IPS-NIHi7 (cell line): Measurements from ENCODE around the gene METTL16.
"Not testable (repeated sequence)": the region's sequence is repeated elsewhere in the genome, so short reads cannot be mapped to it uniquely, and the experiment has no call there.

Experiments used
- DNase-seq: peaks from one replicate; pipeline ENCODE4 v3.0.0; 2012; ENCODE audit warnings: mixed read lengths; ENCODE audit errors: extremely low spot score

The METTL16 gene

GRCh38 chr17:2503627-2504026, 8.1 kb downstream of the METTL16 start:
- DNase-seq: no peak

- no peak for DNase-seq
These were observed 8.7 kb downstream of the METTL16 start for GRCh38 chr17:2502871-2503580.

GRCh38 chr17:2500446-2500845, 11.2 kb downstream of the METTL16 start:
- no peak for DNase-seq

- DNase-seq: not testable (repeated sequence)
These were observed 22.4 kb downstream of the METTL16 start for GRCh38 chr17:2489286-2489685.

GRCh38 chr17:2487306-2487705, 24.4 kb downstream of the METTL16 start:
- no peak for DNase-seq

- DNase-seq: not testable (repeated sequence)
These were observed 25.0 kb downstream of the METTL16 start for GRCh38 chr17:2486709-2487108.

- no peak for DNase-seq
These were observed 25.7 kb downstream of the METTL16 start for GRCh38 chr17:2485970-2486369.

GRCh38 chr17:2485543-2485942, 26.1 kb downstream of the METTL16 start:
- DNase-seq: no peak

- DNase-seq: no peak
These were observed 26.8 kb downstream of the METTL16 start for GRCh38 chr17:2484876-2485275.

- DNase-seq: no peak
These were observed 28.6 kb downstream of the METTL16 start for GRCh38 chr17:2483084-2483483.

- DNase-seq: no peak
These were observed 29.5 kb downstream of the METTL16 start for GRCh38 chr17:2482218-2482617.

GRCh38 chr17:2481760-2482159, 29.9 kb downstream of the METTL16 start:
- no peak for DNase-seq

GRCh38 chr17:2478458-2478857, 33.2 kb downstream of the METTL16 start:
- DNase-seq: no peak

GRCh38 chr17:2475056-2475455, 36.6 kb downstream of the METTL16 start:
- DNase-seq: no peak

- DNase-seq: no peak
These were observed 37.3 kb downstream of the METTL16 start for GRCh38 chr17:2474371-2474770.

- no peak for DNase-seq
These were observed 43.4 kb downstream of the METTL16 start for GRCh38 chr17:2468270-2468669.

GRCh38 chr17:2466931-2467330, 44.8 kb downstream of the METTL16 start:
- no peak for DNase-seq

GRCh38 chr17:2462481-2462880, 49.2 kb downstream of the METTL16 start:
- no peak for DNase-seq

- DNase-seq: no peak
These were observed 51.8 kb downstream of the METTL16 start for GRCh38 chr17:2459917-2460271.

- DNase-seq: no peak
These were observed 53.8 kb downstream of the METTL16 start for GRCh38 chr17:2457913-2458312.

GRCh38 chr17:2456475-2456874, 55.2 kb downstream of the METTL16 start:
- DNase-seq: no peak

GRCh38 chr17:2455956-2456355, 55.7 kb downstream of the METTL16 start:
- DNase-seq: no peak

GRCh38 chr17:2453866-2454265, 57.8 kb downstream of the METTL16 start:
- no peak for DNase-seq

GRCh38 chr17:2453325-2453724, 58.4 kb downstream of the METTL16 start:
- DNase-seq: no peak
